Keratinocyte (primary cell): Measurements from ENCODE around the gene INKA2.

Experiments used
- CTCF ChIP-seq, 3 experiments: IDR thresholded peaks in 1 of 3; conservative IDR thresholded peaks in 1 of 3; optimal IDR thresholded peaks in 1 of 3; 2 replicates in 2 of 3; 3 replicates in 1 of 3; pipeline versions ENCODE3 to v1.5.1; 2011; ENCODE audit warnings: low read length in 3 of 3, mild to moderate bottlenecking in 3 of 3, moderate library complexity in 2 of 3, control low read depth in 1 of 3, inconsistent platforms in 1 of 3; ENCODE audit not compliant: insufficient read depth in 2 of 3; ENCODE audit errors: extremely low read depth in 1 of 3
- EZH2 ChIP-seq: IDR thresholded peaks from one replicate; pipeline ENCODE4 v1.6.1; 2012; ENCODE audit warnings: inconsistent platforms, mild to moderate bottlenecking, low read length, moderate library complexity

GRCh38 chr1:111702504-111703050 is 36.6 kb downstream of the INKA2 start:
- TF ChIP-seq CTCF (optimal IDR thresholded peaks at IDR 0.05 in 1 of 3, IDR thresholded peaks at IDR 0.05 in 1 of 3, conservative IDR thresholded peaks at IDR 0.05 in 1 of 3; ENCODE audit: extremely low read depth in 1 of 3, insufficient read depth in 2 of 3, low read length in 3 of 3) (no peak), EZH2 (no peak)
